Measurements from ENCODE around the gene AARS1.

AARS1 gene

GRCh38 chr16:70331588-70332358 is 42.5 kb upstream of the AARS1 start:
- no peak overlapping the region for H3K9ac ChIP-seq (ENCODE audit: low read length)
- no peaks in the 10 kb centered on the region for H3K79me2 ChIP-seq (ENCODE audit: insufficient read depth, low read length)
- TF ChIP-seq EZH2phosphoT487 (conservative IDR thresholded peaks at IDR 0.05; ENCODE audit: low read length): no peak
- TF ChIP-seq, protein P1, sequence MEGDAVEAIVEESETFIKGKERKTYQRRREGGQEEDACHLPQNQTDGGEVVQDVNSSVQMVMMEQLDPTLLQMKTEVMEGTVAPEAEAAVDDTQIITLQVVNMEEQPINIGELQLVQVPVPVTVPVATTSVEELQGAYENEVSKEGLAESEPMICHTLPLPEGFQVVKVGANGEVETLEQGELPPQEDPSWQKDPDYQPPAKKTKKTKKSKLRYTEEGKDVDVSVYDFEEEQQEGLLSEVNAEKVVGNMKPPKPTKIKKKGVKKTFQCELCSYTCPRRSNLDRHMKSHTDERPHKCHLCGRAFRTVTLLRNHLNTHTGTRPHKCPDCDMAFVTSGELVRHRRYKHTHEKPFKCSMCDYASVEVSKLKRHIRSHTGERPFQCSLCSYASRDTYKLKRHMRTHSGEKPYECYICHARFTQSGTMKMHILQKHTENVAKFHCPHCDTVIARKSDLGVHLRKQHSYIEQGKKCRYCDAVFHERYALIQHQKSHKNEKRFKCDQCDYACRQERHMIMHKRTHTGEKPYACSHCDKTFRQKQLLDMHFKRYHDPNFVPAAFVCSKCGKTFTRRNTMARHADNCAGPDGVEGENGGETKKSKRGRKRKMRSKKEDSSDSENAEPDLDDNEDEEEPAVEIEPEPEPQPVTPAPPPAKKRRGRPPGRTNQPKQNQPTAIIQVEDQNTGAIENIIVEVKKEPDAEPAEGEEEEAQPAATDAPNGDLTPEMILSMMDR (IDR thresholded peaks at IDR 0.05; ENCODE audit: insufficient read depth, low read length, poor library complexity, severe bottlenecking): peak; percentile 46
- no peaks in the 10 kb centered on the region for H3F3A ChIP-seq (ENCODE audit: insufficient read depth)
- H3K9me3 ChIP-seq (ENCODE audit: insufficient read depth, low read length): no peaks in the 10 kb centered on the region
- no peak overlapping the region for H2AFZ ChIP-seq (ENCODE audit: low read depth, low read length, severe bottlenecking)
- no peaks in the 10 kb centered on the region for H4K20me1 ChIP-seq (ENCODE audit: low read depth, low read length)
- H3K27ac ChIP-seq (ENCODE audit: low read depth, low read length): no peak overlapping the region
- no peaks in the 10 kb centered on the region for H3K9me2 ChIP-seq (replicated peaks; ENCODE audit: insufficient read depth, low read length)
- H3K4me3 ChIP-seq (ENCODE audit: insufficient read depth, low read length, poor library complexity, severe bottlenecking): no peak overlapping the region
- H3K36me3 ChIP-seq (ENCODE audit: low read length): peaks cover 3% of the 10 kb centered on the region; the same call in 1 of the 2 replicates
- no peaks in the 10 kb centered on the region for H3K27me3 ChIP-seq (ENCODE audit: low read length)
- no peak overlapping the region for H3K4me2 ChIP-seq (ENCODE audit: low read depth, low read length, poor library complexity, severe bottlenecking)

DNA sequence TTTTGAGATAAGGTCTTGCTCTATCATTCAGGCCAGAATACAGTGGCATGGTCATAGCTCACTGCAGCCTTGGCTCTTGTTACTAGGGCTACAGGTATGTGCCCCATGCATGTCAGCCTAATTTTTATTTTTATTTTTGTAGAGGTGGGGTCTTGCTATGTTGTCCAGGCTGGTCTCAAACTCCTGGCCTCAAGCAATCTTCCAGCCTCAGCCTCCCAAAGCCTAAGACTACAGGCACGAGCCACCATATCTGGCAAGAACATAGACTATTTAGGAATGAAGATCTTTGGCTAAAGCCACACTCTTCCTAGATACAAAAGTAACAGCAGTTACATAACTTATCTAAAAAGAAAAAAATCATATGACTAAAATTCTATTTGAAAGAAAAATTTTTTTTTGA is 41.8 kb upstream of the AARS1 start:
- Histone ChIP-seq H2AFZ (ENCODE audit: low read depth, low read length, severe bottlenecking) (no peak overlapping the region), H3K9ac (ENCODE audit: low read length) (no peak overlapping the region), H3F3A (ENCODE audit: insufficient read depth) (no peaks in the 10 kb centered on the region), H3K9me3 (ENCODE audit: insufficient read depth, low read length) (no peaks in the 10 kb centered on the region), H3K79me2 (ENCODE audit: insufficient read depth, low read length) (no peaks in the 10 kb centered on the region), H3K4me2 (ENCODE audit: low read depth, low read length, poor library complexity, severe bottlenecking) (no peak overlapping the region), H4K20me1 (ENCODE audit: low read depth, low read length) (no peaks in the 10 kb centered on the region), H3K4me3 (ENCODE audit: insufficient read depth, low read length, poor library complexity, severe bottlenecking) (no peak overlapping the region), H3K27ac (ENCODE audit: low read depth, low read length) (no peak overlapping the region), H3K9me2 (replicated peaks; ENCODE audit: insufficient read depth, low read length) (no peaks in the 10 kb centered on the region), H3K36me3 (ENCODE audit: low read length) (peaks cover 3% of the 10 kb centered on the region; the same call in 1 of the 2 replicates), H3K27me3 (ENCODE audit: low read length) (no peaks in the 10 kb centered on the region)
- TF ChIP-seq EZH2phosphoT487 (conservative IDR thresholded peaks at IDR 0.05; ENCODE audit: low read length): no peak
- TF ChIP-seq, protein P1 (IDR thresholded peaks at IDR 0.05; ENCODE audit: insufficient read depth, low read length, poor library complexity, severe bottlenecking): no peak

DNA sequence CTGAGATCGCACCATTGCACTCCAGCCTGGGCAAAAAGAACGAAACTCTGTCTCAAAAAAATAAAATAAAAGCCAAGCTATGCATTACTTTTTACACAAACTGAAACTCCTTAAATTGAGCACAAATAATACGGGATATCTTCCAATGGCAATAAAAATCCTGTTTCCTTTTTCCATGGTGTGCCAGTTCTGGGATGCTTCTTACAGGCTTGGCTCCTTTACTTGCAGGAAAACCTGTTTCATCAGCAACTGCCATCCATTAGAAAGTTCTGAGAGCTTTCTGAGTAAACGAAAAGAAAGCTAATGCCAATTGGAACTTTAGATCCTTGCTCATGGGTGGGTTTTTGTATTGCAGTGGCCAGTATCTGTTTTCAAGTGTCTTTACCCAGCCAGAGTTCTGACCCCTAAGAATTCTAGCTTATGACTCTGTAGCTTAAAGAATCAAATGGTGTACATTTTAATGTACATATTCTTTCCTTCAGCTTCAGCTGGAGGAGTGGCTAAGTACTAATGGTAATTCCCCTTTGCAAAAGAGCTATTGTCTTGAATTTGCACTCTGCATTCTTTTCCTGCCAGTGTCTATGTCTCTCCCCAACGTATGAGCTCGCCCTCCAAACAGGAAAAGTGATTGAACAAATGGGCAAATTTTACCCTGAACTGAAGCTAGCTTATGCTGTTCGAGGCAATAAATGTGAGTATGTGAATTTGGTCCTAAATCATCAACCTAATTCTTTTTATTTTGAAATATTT is 35.9 kb upstream of the AARS1 start:
- Histone ChIP-seq H3K36me3 (ENCODE audit: low read length) (no peaks in the 10 kb centered on the region; the same call in 1 of the 2 replicates), H3K79me2 (ENCODE audit: insufficient read depth, low read length) (no peaks in the 10 kb centered on the region)

More for the DNA sequence above, 35.9 kb upstream of the AARS1 start:
- no peak overlapping the region for H3K27ac ChIP-seq (ENCODE audit: low read depth, low read length)
- no peaks in the 10 kb centered on the region for H3K9me3 ChIP-seq (ENCODE audit: insufficient read depth, low read length)
- no peaks in the 10 kb centered on the region for H3K27me3 ChIP-seq (ENCODE audit: low read length)
- no peaks in the 10 kb centered on the region for H4K20me1 ChIP-seq (ENCODE audit: low read depth, low read length)
- no peaks in the 10 kb centered on the region for H3K9me2 ChIP-seq (replicated peaks; ENCODE audit: insufficient read depth, low read length)
- H3K4me2 ChIP-seq (ENCODE audit: low read depth, low read length, poor library complexity, severe bottlenecking): no peak overlapping the region
- H3K9ac ChIP-seq (ENCODE audit: low read length): no peak overlapping the region
- no peak overlapping the region for H3K4me3 ChIP-seq (ENCODE audit: insufficient read depth, low read length, poor library complexity, severe bottlenecking)
- H3F3A ChIP-seq (ENCODE audit: insufficient read depth): no peaks in the 10 kb centered on the region
- TF ChIP-seq, protein P1 (IDR thresholded peaks at IDR 0.05; ENCODE audit: insufficient read depth, low read length, poor library complexity, severe bottlenecking): no peak
- TF ChIP-seq EZH2phosphoT487 (conservative IDR thresholded peaks at IDR 0.05; ENCODE audit: low read length): no peak
- H2AFZ ChIP-seq (ENCODE audit: low read depth, low read length, severe bottlenecking): no peak overlapping the region
